H1 (cell line): Measurements from ENCODE around the gene PLPP7. TPM values are rescaled to one million over a fixed set of nuclear protein-coding genes. Genes with fewer than 3 reads are reported as not detected.

ENCODE experiments used
- CTCF ChIA-PET: fragments of 300-600 bp; sonication (Branson Sonifier 250); formaldehyde crosslinking; loops from one replicate; lab custom pipeline; 2021; ENCODE audit not compliant: partially characterized antibody; lab: Charles Lee
- POLR2A ChIA-PET: fragments of 300-600 bp; sonication (Branson Sonifier 250); formaldehyde crosslinking; loops from one replicate; lab custom pipeline; 2021; ENCODE audit warnings: inconsistent platforms; ENCODE audit not compliant: partially characterized antibody; lab: Charles Lee
- DNase-seq, 2 experiments: peaks; one replicate each; pipeline versions ENCODE4 v3.0.0 to v3.0.0-alpha.2; 2010 to 2022; ENCODE audit warnings: low spot score in 2 of 2, low read depth in 1 of 2, mixed read lengths in 1 of 2
- FAIRE-seq: peaks from 2 replicates; lab custom pipeline; 2011; peaks lifted over from hg19 to GRCh38; lab: Jason Lieb, UNC
- H2AFZ ChIP-seq: 2 replicates; pipeline ENCODE4 v1.8.1; 2012; ENCODE audit warnings: low read length, inconsistent platforms
- H2AK5ac ChIP-seq: 2 replicates; pipeline ENCODE4 v1.6.1; 2013; ENCODE audit warnings: low read depth, low read length
- H2BK120ac ChIP-seq: replicated peaks from 2 replicates; pipeline ENCODE3; 2013; ENCODE audit warnings: low read depth, low read length, inconsistent platforms
- H2BK12ac ChIP-seq: 2 replicates; pipeline ENCODE4 v1.6.1; 2013; ENCODE audit warnings: low read depth, low read length
- H2BK15ac ChIP-seq: 2 replicates; pipeline ENCODE4 v1.6.1; 2013; ENCODE audit warnings: low read length
- H2BK20ac ChIP-seq: 2 replicates; pipeline ENCODE4 v1.6.1; 2013; ENCODE audit warnings: low read length
- H2BK5ac ChIP-seq: 2 replicates; pipeline ENCODE4 v1.6.1; 2013; ENCODE audit warnings: low read depth, low read length
- H3K14ac ChIP-seq: 2 replicates; pipeline ENCODE4 v1.6.1; 2013; ENCODE audit warnings: inconsistent platforms; ENCODE audit not compliant: insufficient read length
- H3K18ac ChIP-seq: 2 replicates; pipeline ENCODE4 v1.6.1; 2013; ENCODE audit warnings: low read length; ENCODE audit errors: extremely low read depth
- H3K23ac ChIP-seq: 2 replicates; pipeline ENCODE4 v1.6.1; 2013; ENCODE audit warnings: inconsistent platforms; ENCODE audit not compliant: insufficient read length
- H3K23me2 ChIP-seq: 2 replicates; pipeline ENCODE4 v1.6.1; 2013; ENCODE audit warnings: low read depth, low read length
- H3K27ac ChIP-seq: 2 replicates; pipeline ENCODE4 v1.6.1; 2011; ENCODE audit warnings: low read depth, low read length, inconsistent platforms
- H3K27me3 ChIP-seq, 4 experiments: replicated peaks in 1 of 4; 1 replicate in 1 of 4; 2 replicates in 3 of 4; pipeline versions ENCODE4 v1.6.1 to v1.8.1; 2011 to 2013; ENCODE audit warnings: low read length in 3 of 4, mild to moderate bottlenecking in 3 of 4, inconsistent platforms in 2 of 4, mixed read lengths in 2 of 4, moderate library complexity in 1 of 4; ENCODE audit not compliant: control insufficient read depth in 3 of 4, insufficient read depth in 3 of 4; ENCODE audit errors: extremely low read depth in 1 of 4
- H3K36me3 ChIP-seq, 4 experiments: 2 replicates each; pipeline versions ENCODE4 v1.6.1 to v1.8.1; 2011 to 2013; ENCODE audit warnings: mild to moderate bottlenecking in 4 of 4, low read length in 3 of 4, moderate library complexity in 2 of 4, control low read depth in 1 of 4, inconsistent platforms in 1 of 4; ENCODE audit not compliant: insufficient read depth in 4 of 4, control insufficient read depth in 2 of 4
- H3K4ac ChIP-seq: replicated peaks from 2 replicates; pipeline ENCODE3; 2013; ENCODE audit warnings: low read length, low read depth, mixed read lengths, inconsistent platforms; ENCODE audit not compliant: insufficient read length
- H3K4me1 ChIP-seq, 4 experiments: replicated peaks in 1 of 4; 1 replicate in 1 of 4; 2 replicates in 3 of 4; pipeline versions ENCODE4 v1.6.1 to v1.8.1; 2011 to 2013; ENCODE audit warnings: low read length in 3 of 4, inconsistent platforms in 2 of 4, mixed read lengths in 1 of 4; ENCODE audit not compliant: insufficient read depth in 4 of 4, control insufficient read depth in 3 of 4
- H3K4me2 ChIP-seq, 2 experiments: 2 replicates each; pipeline versions ENCODE4 v1.6.1 to v1.8.1; 2011 to 2013; ENCODE audit warnings: low read depth in 2 of 2, low read length in 2 of 2, control low read depth in 1 of 2, inconsistent platforms in 1 of 2, mild to moderate bottlenecking in 1 of 2; ENCODE audit not compliant: insufficient read depth in 1 of 2
- H3K4me3 ChIP-seq, 4 experiments: fragments of 200-600, 300-600 bp in 1 of 4; sonication (generic), shearing (Covaris generic), sonication (Bioruptor Twin) in 1 of 4; 2 replicates each; pipeline versions ENCODE4 v1.5.1 to v1.8.1; 2011 to 2016; ENCODE audit warnings: low read length in 4 of 4, low read depth in 3 of 4, control low read depth in 2 of 4, inconsistent platforms in 2 of 4, mild to moderate bottlenecking in 2 of 4, mixed read lengths in 1 of 4, moderate library complexity in 1 of 4; ENCODE audit not compliant: insufficient read depth in 2 of 4; ENCODE audit errors: extremely low read depth in 1 of 4
- H3K56ac ChIP-seq: replicated peaks from 2 replicates; pipeline ENCODE3; 2013; ENCODE audit warnings: low read depth, mild to moderate bottlenecking, mixed read lengths, low read length, inconsistent platforms; ENCODE audit not compliant: insufficient read length
- H3K79me1 ChIP-seq: 2 replicates; pipeline ENCODE4 v1.6.1; 2013; ENCODE audit warnings: low read depth, low read length, control low read depth
- H3K79me2 ChIP-seq, 2 experiments: 2 replicates each; pipeline versions ENCODE4 v1.6.1 to v1.8.1; 2012 to 2013; ENCODE audit warnings: low read length in 2 of 2, mild to moderate bottlenecking in 2 of 2, inconsistent platforms in 1 of 2; ENCODE audit not compliant: insufficient read depth in 2 of 2, control insufficient read depth in 1 of 2
- H3K9ac ChIP-seq, 4 experiments: replicated peaks in 1 of 4; 1 replicate in 1 of 4; 2 replicates in 3 of 4; pipeline versions ENCODE4 v1.6.1 to v1.8.1; 2011 to 2013; ENCODE audit warnings: low read depth in 3 of 4, low read length in 3 of 4, control low read depth in 2 of 4, mild to moderate bottlenecking in 2 of 4, moderate library complexity in 2 of 4, inconsistent platforms in 1 of 4; ENCODE audit errors: extremely low read depth in 1 of 4
- H3K9me3 ChIP-seq, 2 experiments: 2 replicates each; pipeline versions ENCODE4 v1.6.1 to v1.8.1; 2012 to 2013; ENCODE audit warnings: mild to moderate bottlenecking in 2 of 2, moderate library complexity in 2 of 2, control low read depth in 1 of 2, inconsistent platforms in 1 of 2, low read depth in 1 of 2, low read length in 1 of 2, mixed read lengths in 1 of 2; ENCODE audit not compliant: insufficient read depth in 2 of 2
- H4K20me1 ChIP-seq, 2 experiments: replicated peaks in 1 of 2; 2 replicates each; pipeline versions ENCODE3 to v1.8.1; 2011 to 2013; ENCODE audit warnings: inconsistent platforms in 2 of 2, low read length in 2 of 2, mild to moderate bottlenecking in 1 of 2; ENCODE audit not compliant: insufficient read depth in 2 of 2, control insufficient read depth in 1 of 2
- H4K5ac ChIP-seq: 2 replicates; pipeline ENCODE4 v1.6.1; 2013; ENCODE audit warnings: low read length, low read depth, mixed read lengths, inconsistent platforms; ENCODE audit not compliant: insufficient read length
- H4K8ac ChIP-seq: 2 replicates; pipeline ENCODE4 v1.8.0; 2013; ENCODE audit warnings: mild to moderate bottlenecking, moderate library complexity, low read length, inconsistent platforms; ENCODE audit not compliant: insufficient read depth; ENCODE audit errors: extremely low read depth
- H4K91ac ChIP-seq: replicated peaks from 2 replicates; pipeline ENCODE3; 2013; ENCODE audit warnings: low read length, mixed read lengths, inconsistent platforms; ENCODE audit not compliant: insufficient read length
- BCL11A ChIP-seq, 2 experiments: IDR thresholded peaks; one replicate each; pipeline ENCODE4 v1.6.1; 2011; ENCODE audit warnings: low read depth in 2 of 2, low read length in 2 of 2, mild to moderate bottlenecking in 2 of 2
- SRF ChIP-seq: IDR thresholded peaks from 2 replicates; pipeline ENCODE4 v1.6.1; 2011; ENCODE audit warnings: mild to moderate bottlenecking, low read depth, low read length, moderate library complexity
- TAF7 ChIP-seq: optimal IDR thresholded peaks from 2 replicates; pipeline ENCODE3; 2011; ENCODE audit warnings: low read depth, mild to moderate bottlenecking, inconsistent platforms, low read length, moderate library complexity, borderline replicate concordance
- WGBS, 2 experiments: shearing (Covaris generic) in 1 of 2; methylation state at CpG; one replicate each; pipeline versions ENCODE4 v1.1.6 to v1.1.7; 2013 to 2015; ENCODE audit warnings: low lambda C conversion rate in 2 of 2, mixed read lengths in 2 of 2, inconsistent platforms in 1 of 2, low coverage in 1 of 2, missing lambda C conversion rate in 1 of 2; ENCODE audit not compliant: insufficient replicate concordance in 2 of 2, insufficient coverage in 1 of 2, insufficient read length in 1 of 2; ENCODE audit errors: extremely low coverage in 1 of 2, missing lambda C conversion rate in 1 of 2; 5-methylcytosine and 5-hydroxymethylcytosine counted together
- polyA plus RNA-seq, 7 experiments: library from polyadenylated mRNA; depleted of rRNA in 3 of 7; stranded (reverse) in 5 of 7; unstranded in 2 of 7; fragments of >200 nt in 5 of 7; fragments of 200-250 nt in 2 of 7; gene quantifications; 1 replicate in 5 of 7; 2 replicates in 1 of 7; 4 replicates in 1 of 7; pipeline versions ENCODE4 v1.2.1 to v1.2.3, GENCODE V29; 2011 to 2013; ENCODE audit warnings: missing spikeins in 2 of 7, mixed read lengths in 2 of 7
- total RNA-seq: library from RNA; stranded (reverse); fragmentation: NEBNext Ultra II Directional; extraction: Animal tissue kit (Norgen Biotek cat#: 25700); gene quantifications from 2 replicates; pipeline ENCODE4 v1.2.1, GENCODE V29; 2021

Gene PLPP7
- total and polyA plus RNA-seq, 2 of the 8 experiments (the other 6 are each of a cell fraction or from before 2014, with no cell fraction given), result 3.4 to 3.9 TPM

DNA sequence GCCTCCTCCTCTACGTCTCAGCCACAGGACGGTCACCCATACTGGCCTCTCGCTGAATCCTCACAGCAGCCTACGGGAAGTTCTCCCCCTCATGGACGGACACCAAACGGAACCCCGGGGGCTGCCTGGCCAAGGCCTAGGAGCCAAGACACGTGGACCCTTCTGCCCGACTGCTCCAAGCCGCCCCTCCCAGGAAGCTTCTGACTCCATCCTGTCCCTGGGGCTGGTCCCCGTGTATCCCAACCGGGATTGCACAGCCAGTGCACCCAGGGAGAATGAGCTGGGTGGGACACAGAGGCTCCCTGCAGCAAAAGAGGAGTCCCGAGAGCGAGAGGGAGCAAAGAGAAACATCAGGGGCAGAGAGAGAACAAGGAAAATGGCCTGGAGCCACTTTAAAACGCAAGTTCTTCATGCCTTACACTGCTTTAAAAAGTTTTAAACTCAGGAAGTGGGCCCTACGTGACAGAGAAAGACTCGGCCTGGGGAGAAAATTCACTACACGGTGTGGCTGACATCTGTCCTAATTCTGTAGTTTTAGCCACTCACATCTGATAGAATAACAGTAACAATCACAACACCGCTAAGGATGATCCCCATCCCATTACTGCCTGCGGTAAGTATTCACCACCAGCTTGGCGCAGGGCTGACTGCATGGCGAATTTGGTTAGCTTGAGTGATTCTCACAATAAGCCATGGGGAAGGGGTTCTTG is 16.2 kb upstream of the PLPP7 start:
- no peak overlapping the region for H3K9ac ChIP-seq
- no peaks in the 10 kb centered on the region for H3K79me1 ChIP-seq

More for the DNA sequence above, 16.2 kb upstream of the PLPP7 start:
- Histone ChIP-seq H3K4me1 (peaks cover 3 to 17% (median 11%) of the 10 kb centered on the region in 4 experiments; a peak in 5 of 7 replicates), H3K23ac (no peak overlapping the region), H2BK12ac (no peak overlapping the region), H3K23me2 (peaks cover 2% of the 10 kb centered on the region; the same call in 1 of the 2 replicates), H4K8ac (no peak overlapping the region), H3K4me2 (no peak overlapping the region), H3K36me3 (no peaks in the 10 kb centered on the region), H2BK120ac (no peak overlapping the region), H4K91ac (no peak overlapping the region), H2BK5ac (no peak overlapping the region), H3K14ac (no peak overlapping the region), H3K9me3 (no peaks in the 10 kb centered on the region), H3K4me3 (no peak overlapping the region), H3K4ac (no peak overlapping the region), H3K56ac (no peak overlapping the region), H3K27me3 (peaks cover 2 to 20% (median 13%) of the 10 kb centered on the region in 4 experiments; a peak in 6 of 7 replicates), H4K20me1 (no peaks in the 10 kb centered on the region), H2AFZ (no peak overlapping the region), H2AK5ac (no peak overlapping the region), H4K5ac (no peak overlapping the region), H2BK15ac (no peak overlapping the region), H3K27ac (no peak overlapping the region), H2BK20ac (no peak overlapping the region), H3K79me2 (no peaks in the 10 kb centered on the region), H3K18ac (no peak overlapping the region)
- POLR2A ChIA-PET, result interaction anchor here (0.6 to 1.6 kb wide), 3 partner anchors 16 to 140 kb away, joined by 3 to 4 read pairs (median 3); no protein-coding TSS in a partner anchor
- CTCF ChIA-PET, result interaction anchor here (0.7 to 2.5 kb wide), 7 partner anchors 8 to 283 kb away, joined by 3 to 10 read pairs (median 6); partner anchors contain the start of gene PLPP7
- DNase-seq, result no peak
- WGBS, 2 experiments, result 93% methylated on average over 22 of the region's 22 CpGs; no CpG with 5 or more reads in 1 of the 2 experiments
- TF ChIP-seq SRF (no peak), BCL11A (IDR thresholded peaks at IDR 0.05; ENCODE audit: low read depth in 2 of 2, low read length in 2 of 2) (no peak), TAF7 (no peak)
- FAIRE-seq, result no peak
